RPMI7951 (cell line): ENCODE measurements around the gene ONECUT3. TPM values are rescaled to one million over a fixed set of nuclear protein-coding genes. Genes with fewer than 3 reads are reported as not detected.

ENCODE experiments used
- DNase-seq: peaks from one replicate; pipeline ENCODE4 v3.0.0-alpha.2; 2012; ENCODE audit warnings: low read depth
- total RNA-seq: library from RNA; depleted of rRNA; stranded (reverse); fragments of >200 nt; shearing (Covaris generic); gene quantifications from 2 replicates; pipeline ENCODE4 v1.2.3, GENCODE V29; 2014

ONECUT3 gene
- total RNA-seq, 1 experiment from 2014 or later: not detected

GRCh38 chr19:1814833-1815604 is 61.7 kb downstream of the ONECUT3 start:
- no peak for DNase-seq

GRCh38 chr19:1815605-1816529 is 62.6 kb downstream of the ONECUT3 start:
- DNase-seq: no peak

GRCh38 chr19:1816530-1817298 is 63.4 kb downstream of the ONECUT3 start:
- no peak for DNase-seq

- no peak for DNase-seq
Observed at GRCh38 chr19:1817553-1818179, 64.4 kb downstream of the ONECUT3 start.

GRCh38 chr19:1818549-1819195 is 65.4 kb downstream of the ONECUT3 start:
- DNase-seq: no peak

- no peak for DNase-seq
Observed at GRCh38 chr19:1819341-1820255, 66.3 kb downstream of the ONECUT3 start.

- DNase-seq: no peak
Observed at GRCh38 chr19:1822210-1822609, 68.9 kb downstream of the ONECUT3 start.

- DNase-seq: no peak
Observed at GRCh38 chr19:1823020-1823419, 69.7 kb downstream of the ONECUT3 start.

- DNase-seq: no peak
Observed at GRCh38 chr19:1823539-1824251, 70.4 kb downstream of the ONECUT3 start.

- no peak for DNase-seq
Observed at GRCh38 chr19:1824252-1824622, 70.9 kb downstream of the ONECUT3 start.

- peak; percentile 50 for DNase-seq
Observed at GRCh38 chr19:1825909-1826556, 72.7 kb downstream of the ONECUT3 start.

- no peak for DNase-seq
Observed at GRCh38 chr19:1826557-1827521, 73.5 kb downstream of the ONECUT3 start.

- DNase-seq: no peak
Observed at GRCh38 chr19:1827566-1828278, 74.4 kb downstream of the ONECUT3 start.

GRCh38 chr19:1828279-1829238 is 75.3 kb downstream of the ONECUT3 start:
- DNase-seq: no peak

- no peak for DNase-seq
Observed at GRCh38 chr19:1829958-1830357, 76.7 kb downstream of the ONECUT3 start.

GRCh38 chr19:1830568-1830967 is 77.3 kb downstream of the ONECUT3 start:
- DNase-seq: no peak
